HEK293 (cell line): ENCODE data around the gene SFRP5.

ENCODE experiments used
- CTCF ChIA-PET: fragments of 350-600 bp; formaldehyde crosslinking; extraction: SDS; loops from one replicate; lab custom pipeline; 2021; ENCODE audit warnings: antibody characterized with exemption; lab: Yijun Ruan, JAX
- POLR2A ChIA-PET: fragments of 300-600 bp; formaldehyde crosslinking; extraction: SDS; loops from one replicate; lab custom pipeline; 2020; ENCODE audit warnings: antibody characterized with exemption, inconsistent platforms; lab: Yijun Ruan, JAX
- H3K27ac ChIP-seq: fragments of 200-500 bp; sonication (Bioruptor generic); 2 replicates; pipeline ENCODE4 v1.5.1; 2014; ENCODE audit warnings: low read depth, low read length, control low read depth, inconsistent platforms; ENCODE audit errors: extremely low read depth
- H3K36me3 ChIP-seq, 2 experiments: fragments of 200-500 bp in 1 of 2; sonication (Bioruptor generic) in 1 of 2; 1 replicate in 1 of 2; 2 replicates in 1 of 2; pipeline ENCODE4 v1.5.1; 2014 to 2017; ENCODE audit warnings: inconsistent platforms in 2 of 2, low read length in 2 of 2; ENCODE audit not compliant: control insufficient read depth in 2 of 2, insufficient read depth in 1 of 2
- H3K4me1 ChIP-seq: fragments of 200-500 bp; sonication (Bioruptor generic); 2 replicates; pipeline ENCODE4 v1.5.1; 2014; ENCODE audit warnings: mild to moderate bottlenecking, low read length, inconsistent platforms; ENCODE audit not compliant: control insufficient read depth, insufficient read depth
- H3K4me3 ChIP-seq: 2 replicates; pipeline ENCODE4 v1.5.1; 2011; ENCODE audit warnings: low read depth, mild to moderate bottlenecking, control low read depth, low read length, moderate library complexity
- H3K9me3 ChIP-seq: fragments of 200-500 bp; sonication (Bioruptor generic); 2 replicates; pipeline ENCODE4 v1.5.1; 2014; ENCODE audit warnings: low read depth, low read length, inconsistent platforms; ENCODE audit not compliant: control insufficient read depth, insufficient read depth
- EGR2 ChIP-seq: fragments of 450-650 bp; formaldehyde crosslinking; IDR thresholded peaks from 2 replicates; pipeline ENCODE4 v1.5.1; 2016; ENCODE audit warnings: low read depth, missing biosample characterization, missing genetic modification characterization
- FEZF1 ChIP-seq: fragments of 450-650 bp; formaldehyde crosslinking; IDR thresholded peaks from 2 replicates; pipeline ENCODE4 v1.5.1; 2016; ENCODE audit warnings: missing biosample characterization, missing genetic modification characterization
- KLF1 ChIP-seq: fragments of 450-650 bp; formaldehyde crosslinking; IDR thresholded peaks from 2 replicates; pipeline ENCODE4 v1.5.1; 2016; ENCODE audit warnings: missing biosample characterization, missing genetic modification characterization
- KLF9 ChIP-seq: fragments of 450-650 bp; formaldehyde crosslinking; IDR thresholded peaks from 2 replicates; pipeline ENCODE4 v1.5.1; 2016; ENCODE audit warnings: missing biosample characterization, missing genetic modification characterization, low read depth
- MZF1 ChIP-seq: fragments of 450-650 bp; formaldehyde crosslinking; IDR thresholded peaks from 2 replicates; pipeline ENCODE4 v1.5.1; 2017; ENCODE audit warnings: missing biosample characterization, missing genetic modification characterization, borderline replicate concordance
- PRDM6 ChIP-seq: fragments of 450-650 bp; formaldehyde crosslinking; IDR thresholded peaks from 2 replicates; pipeline ENCODE4 v1.5.1; 2017; ENCODE audit warnings: missing biosample characterization, missing genetic modification characterization
- RBAK ChIP-seq: fragments of 450-650 bp; formaldehyde crosslinking; IDR thresholded peaks from 2 replicates; pipeline ENCODE4 v1.5.1; 2016; ENCODE audit warnings: missing biosample characterization, missing genetic modification characterization
- SP3 ChIP-seq: fragments of 450-650 bp; formaldehyde crosslinking; IDR thresholded peaks from 2 replicates; pipeline ENCODE4 v1.5.1; 2016; ENCODE audit warnings: missing biosample characterization, missing genetic modification characterization
- WT1 ChIP-seq: fragments of 450-650 bp; formaldehyde crosslinking; IDR thresholded peaks from 2 replicates; pipeline ENCODE4 v1.5.1; 2016; ENCODE audit warnings: missing biosample characterization, missing genetic modification characterization
- YY1 ChIP-seq: fragments of 450-650 bp; formaldehyde crosslinking; IDR thresholded peaks from 2 replicates; pipeline ENCODE4 v1.5.1; 2018; ENCODE audit warnings: missing biosample characterization, missing genetic modification characterization
- ZBTB26 ChIP-seq: fragments of 450-650 bp; formaldehyde crosslinking; optimal IDR thresholded peaks from 2 replicates; pipeline ENCODE3; 2016; ENCODE audit warnings: missing biosample characterization, mild to moderate bottlenecking, missing genetic modification characterization
- ZBTB8A ChIP-seq: fragments of 450-650 bp; formaldehyde crosslinking; IDR thresholded peaks from 2 replicates; pipeline ENCODE4 v1.5.1; 2016; ENCODE audit warnings: missing biosample characterization, missing genetic modification characterization
- ZFHX2 ChIP-seq: fragments of 450-650 bp; formaldehyde crosslinking; conservative IDR thresholded peaks from 2 replicates; pipeline ENCODE4 v1.5.1; 2016; ENCODE audit warnings: missing biosample characterization, missing genetic modification characterization
- ZNF114 ChIP-seq: fragments of 450-650 bp; formaldehyde crosslinking; IDR thresholded peaks from 2 replicates; pipeline ENCODE4 v1.5.0; 2017; ENCODE audit warnings: missing biosample characterization, missing genetic modification characterization
- ZNF133 ChIP-seq: fragments of 450-650 bp; formaldehyde crosslinking; IDR thresholded peaks from 2 replicates; pipeline ENCODE4 v1.5.1; 2016; ENCODE audit warnings: missing biosample characterization, missing genetic modification characterization
- ZNF223 ChIP-seq: fragments of 450-650 bp; formaldehyde crosslinking; IDR thresholded peaks from 2 replicates; pipeline ENCODE4 v1.5.1; 2016; ENCODE audit warnings: missing biosample characterization, missing genetic modification characterization
- ZNF26 ChIP-seq: fragments of 450-650 bp; formaldehyde crosslinking; IDR thresholded peaks from 2 replicates; pipeline ENCODE4 v1.5.1; 2016; ENCODE audit warnings: missing biosample characterization, missing genetic modification characterization
- ZNF280C ChIP-seq: fragments of 450-650 bp; formaldehyde crosslinking; IDR thresholded peaks from 2 replicates; pipeline ENCODE4 v1.5.1; 2016; ENCODE audit warnings: missing biosample characterization, missing genetic modification characterization
- ZNF350 ChIP-seq: fragments of 450-650 bp; formaldehyde crosslinking; IDR thresholded peaks from 2 replicates; pipeline ENCODE4 v1.5.0; 2017; ENCODE audit warnings: missing biosample characterization, mild to moderate bottlenecking, missing genetic modification characterization
- ZNF37A ChIP-seq: fragments of 450-650 bp; IDR thresholded peaks from 2 replicates; pipeline ENCODE4 v1.5.1; 2018; ENCODE audit warnings: missing biosample characterization, missing genetic modification characterization
- ZNF529 ChIP-seq: fragments of 450-650 bp; formaldehyde crosslinking; IDR thresholded peaks from 2 replicates; pipeline ENCODE4 v1.5.1; 2017; ENCODE audit warnings: missing genetic modification characterization, missing biosample characterization; ENCODE audit not compliant: insufficient replicate concordance
- ZNF561 ChIP-seq: fragments of 450-650 bp; IDR thresholded peaks from 2 replicates; pipeline ENCODE4 v1.5.1; 2018; ENCODE audit warnings: missing biosample characterization, missing genetic modification characterization, borderline replicate concordance
- ZNF629 ChIP-seq: fragments of 450-650 bp; formaldehyde crosslinking; IDR thresholded peaks from 2 replicates; pipeline ENCODE4 v1.5.1; 2017; ENCODE audit warnings: missing biosample characterization, missing genetic modification characterization
- ZNF747 ChIP-seq: fragments of 450-650 bp; formaldehyde crosslinking; IDR thresholded peaks from 2 replicates; pipeline ENCODE4 v1.5.1; 2016; ENCODE audit warnings: missing biosample characterization, missing genetic modification characterization
- ZNF777 ChIP-seq: fragments of 450-650 bp; formaldehyde crosslinking; IDR thresholded peaks from 2 replicates; pipeline ENCODE4 v1.5.1; 2017; ENCODE audit warnings: missing biosample characterization, missing genetic modification characterization, borderline replicate concordance
- ZSCAN18 ChIP-seq: fragments of 450-650 bp; formaldehyde crosslinking; IDR thresholded peaks from 2 replicates; pipeline ENCODE4 v1.5.1; 2016; ENCODE audit warnings: missing biosample characterization, missing genetic modification characterization
- ZSCAN23 ChIP-seq: fragments of 450-650 bp; formaldehyde crosslinking; IDR thresholded peaks from 2 replicates; pipeline ENCODE4 v1.5.1; 2016; ENCODE audit warnings: missing biosample characterization, missing genetic modification characterization
- ZSCAN4 ChIP-seq: fragments of 450-650 bp; formaldehyde crosslinking; IDR thresholded peaks from 2 replicates; pipeline ENCODE4 v1.5.1; 2017; ENCODE audit warnings: missing biosample characterization, missing genetic modification characterization

The SFRP5 gene

DNA sequence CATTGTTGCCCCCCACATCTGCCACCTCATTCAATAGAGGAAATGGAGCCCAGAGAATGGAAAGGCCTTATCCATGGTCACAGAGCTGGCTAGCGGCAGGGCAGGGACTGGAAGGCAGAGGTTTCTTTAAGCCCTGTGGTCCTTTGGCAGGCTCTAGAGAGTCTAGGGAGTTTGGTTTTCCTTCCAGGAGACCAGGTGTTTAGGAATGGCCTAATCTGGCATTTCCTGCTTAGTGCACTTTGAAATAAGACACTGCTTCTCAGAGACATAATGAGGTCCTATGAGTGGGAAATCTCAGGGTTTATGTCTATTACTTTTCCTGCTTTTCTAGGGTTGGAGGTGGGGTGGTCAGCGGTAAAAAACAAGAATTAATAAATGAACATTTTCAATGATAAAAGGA, 52.2 kb downstream of the SFRP5 start:
- Histone ChIP-seq H3K4me1 (peaks cover 18% of the 10 kb centered on the region), H3K36me3 (peaks cover 7 to 21% of the 10 kb centered on the region in 2 experiments; a peak in 2 of 3 replicates), H3K9me3 (no peaks in the 10 kb centered on the region), H3K4me3 (no peak overlapping the region), H3K27ac (no peak overlapping the region)
- POLR2A ChIA-PET, result interaction anchor here (1.2 to 2.6 kb wide), 2 partner anchors 15 to 33 kb away, joined by 3 to 10 read pairs; partner anchors contain the start of gene AVPI1
- CTCF ChIA-PET, result interaction anchor here (1.1 to 20.4 kb wide), 4 partner anchors 10 to 17 kb away, joined by 5 to 487 read pairs (median 20); partner anchors contain the start of gene ZFYVE27
- TF ChIP-seq WT1 (no peak), SP3 (tag by site-specific recombination) (no peak), EGR2 (tag by site-specific recombination) (no peak), ZSCAN4 (tag by site-specific recombination) (no peak), ZNF133 (tag by site-specific recombination) (no peak), FEZF1 (tag by site-specific recombination) (no peak), ZNF114 (no peak), ZNF529 (tag by site-specific recombination) (no peak), ZSCAN18 (no peak), ZNF280C (tag by site-specific recombination) (no peak), RBAK (tag by site-specific recombination) (no peak), ZNF747 (tag by site-specific recombination) (no peak), ZNF223 (tag by site-specific recombination) (no peak), ZNF26 (tag by site-specific recombination) (no peak), ZNF37A (tag by site-specific recombination) (no peak), MZF1 (no peak), ZNF350 (no peak), ZNF629 (tag by site-specific recombination) (no peak), ZNF777 (tag by site-specific recombination) (no peak), ZNF561 (tag by site-specific recombination) (no peak)

DNA sequence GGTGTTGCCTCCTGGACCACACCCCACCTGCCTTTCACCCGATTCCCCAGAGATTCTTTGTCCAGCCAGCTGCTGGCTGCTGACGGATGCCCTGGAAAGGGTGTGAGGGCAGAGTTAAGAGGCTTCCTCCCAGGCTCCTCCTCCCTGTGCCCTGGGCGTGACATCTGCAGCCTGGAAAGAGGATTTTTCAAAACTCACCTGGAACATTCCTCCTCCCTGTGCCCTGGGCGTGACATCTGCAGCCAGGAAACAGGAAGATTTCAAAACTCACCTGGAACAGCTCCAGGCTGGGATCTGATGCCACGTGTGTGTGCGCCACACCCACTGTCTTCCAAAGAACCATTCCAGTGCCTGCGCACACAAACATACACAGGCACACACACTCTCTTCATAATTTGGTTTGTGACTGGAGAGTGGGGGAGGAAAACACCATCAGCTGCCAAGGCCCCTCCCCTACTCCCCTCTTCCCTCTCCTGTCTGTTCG, 53.1 kb downstream of the SFRP5 start:
- ChIA-PET POLR2A (interaction anchor here (0.6 to 2.6 kb wide), 4 partner anchors 16 to 46 kb away, joined by 3 to 10 read pairs (median 3); partner anchors contain the start of genes AVPI1 and ZFYVE27), CTCF (interaction anchor here (0.6 to 20.4 kb wide), 5 partner anchors 9 to 282 kb away, joined by 3 to 487 read pairs (median 8); partner anchors contain the start of gene ZFYVE27)
- Histone ChIP-seq H3K4me1 (peaks cover 18% of the 10 kb centered on the region), H3K9me3 (no peaks in the 10 kb centered on the region), H3K4me3 (no peak overlapping the region), H3K36me3 (peaks cover 7 to 21% of the 10 kb centered on the region in 2 experiments; a peak in 2 of 3 replicates), H3K27ac (no peak overlapping the region)
- peak; percentile 56; the same call in 1 of the 2 replicates for TF ChIP-seq KLF9
- TF ChIP-seq ZSCAN23 (tag by site-specific recombination), result no peak
- peak; percentile 53 for TF ChIP-seq ZBTB8A
- TF ChIP-seq ZFHX2 (tag by site-specific recombination), result no peak
- TF ChIP-seq PRDM6 (tag by site-specific recombination), result no peak
- TF ChIP-seq KLF1, result peak; percentile 74
- no peak for TF ChIP-seq ZBTB26 (tag by site-specific recombination)
- TF ChIP-seq YY1, result no peak
